HepG2 (cell line): Measurements from ENCODE around the gene FOSL2. TPM values are rescaled to one million over a fixed set of nuclear protein-coding genes. Genes with fewer than 3 reads are reported as not detected.

Experiments used
- CBFB ChIP-seq: sonication (generic); formaldehyde crosslinking; IDR thresholded peaks from 2 replicates; pipeline ENCODE4 v1.4.0; 2020; ENCODE audit warnings: missing genetic modification reagents
- ETV5 ChIP-seq: IDR thresholded peaks from 2 replicates; pipeline ENCODE4 v1.6.1; 2018; ENCODE audit warnings: missing biosample characterization, missing genetic modification reagents, inconsistent platforms, borderline replicate concordance
- HNRNPH1 ChIP-seq: fragments of 200-400 bp; formaldehyde crosslinking; optimal IDR thresholded peaks from 2 replicates; pipeline ENCODE3; 2017; ENCODE audit warnings: mild to moderate bottlenecking, low read depth, low read length
- HOXA7 ChIP-seq: sonication (generic); formaldehyde crosslinking; IDR thresholded peaks from 2 replicates; pipeline ENCODE4 v1.8.1; 2022; ENCODE audit warnings: mild to moderate bottlenecking, missing genetic modification reagents, moderate library complexity
- KDM2A ChIP-seq: sonication (generic); formaldehyde crosslinking; IDR thresholded peaks from 2 replicates; pipeline ENCODE4 v1.4.0; 2020; ENCODE audit warnings: low read depth, missing genetic modification reagents, borderline replicate concordance
- RXRA ChIP-seq: sonication (generic); formaldehyde crosslinking; IDR thresholded peaks from 2 replicates; pipeline ENCODE4 v1.5.1; 2020; ENCODE audit warnings: missing genetic modification reagents
- SOX6 ChIP-seq, 2 experiments: fragments of 450-650 bp in 1 of 2; sonication (generic) in 1 of 2; formaldehyde crosslinking in 1 of 2; IDR thresholded peaks; 2 replicates each; pipeline versions ENCODE4 v1.4.0 to v1.6.1; 2017 to 2020; ENCODE audit warnings: antibody characterized with exemption in 1 of 2, mild to moderate bottlenecking in 1 of 2, missing genetic modification reagents in 1 of 2
- U2AF2 ChIP-seq: fragments of 200-400 bp; formaldehyde crosslinking; IDR thresholded peaks from 2 replicates; pipeline ENCODE4 v1.6.1; 2017; ENCODE audit warnings: low read depth, mild to moderate bottlenecking, low read length
- ZBTB3 ChIP-seq: sonication (generic); formaldehyde crosslinking; IDR thresholded peaks from 2 replicates; pipeline ENCODE4 v1.4.0; 2020; ENCODE audit warnings: low read depth, mild to moderate bottlenecking, moderate library complexity, missing genetic modification reagents, borderline replicate concordance
- ZC3H4 ChIP-seq: sonication (generic); formaldehyde crosslinking; IDR thresholded peaks from 2 replicates; pipeline ENCODE4 v1.4.0; 2020; ENCODE audit warnings: missing genetic modification reagents, borderline replicate concordance
- ZEB1 ChIP-seq: IDR thresholded peaks from 2 replicates; pipeline ENCODE4 v1.6.1; 2012; ENCODE audit warnings: mild to moderate bottlenecking, low read depth, inconsistent platforms; ENCODE audit not compliant: insufficient replicate concordance
- ZNF234 ChIP-seq: sonication (generic); formaldehyde crosslinking; conservative IDR thresholded peaks from 2 replicates; pipeline ENCODE4 v1.5.1; 2020; ENCODE audit warnings: mild to moderate bottlenecking, missing genetic modification reagents
- ZNF260 ChIP-seq: sonication (generic); formaldehyde crosslinking; IDR thresholded peaks from 2 replicates; pipeline ENCODE4 v1.4.0; 2020; ENCODE audit warnings: missing genetic modification reagents, low read depth, mild to moderate bottlenecking, borderline replicate concordance
- polyA plus RNA-seq, 8 experiments: library from polyadenylated mRNA; depleted of rRNA in 3 of 8; stranded (reverse) in 7 of 8; unstranded in 1 of 8; fragments of >200 nt; fragmentation: Illumina TruSeq in 4 of 8; extraction: Trizol in 4 of 8; gene quantifications; 2 replicates each; pipeline versions ENCODE4 v1.2.1 to v1.2.3, GENCODE V29; 2011 to 2016; ENCODE audit warnings: low read depth in 4 of 8, missing spikeins in 1 of 8, mixed read lengths in 1 of 8; ENCODE audit not compliant: insufficient read depth in 1 of 8
- total RNA-seq, 5 experiments: library from RNA; depleted of rRNA; stranded (reverse); fragments of >200 nt; fragmentation: Illumina TruSeq; extraction: Trizol; gene quantifications; 2 replicates each; pipeline ENCODE4 v1.2.3, GENCODE V29; 2016; ENCODE audit warnings: low read depth in 1 of 5
- TF ChIP-seq, protein P1 (sequence below): sonication (generic); formaldehyde crosslinking; IDR thresholded peaks from 2 replicates; pipeline ENCODE4 v1.5.0; 2020; ENCODE audit warnings: missing genetic modification reagents
- TF ChIP-seq, protein P2 (sequence below): sonication (generic); formaldehyde crosslinking; IDR thresholded peaks from 2 replicates; pipeline ENCODE4 v1.4.0; 2020; ENCODE audit warnings: missing genetic modification reagents, borderline replicate concordance
- TF ChIP-seq, protein P3 (sequence below): sonication (generic); formaldehyde crosslinking; IDR thresholded peaks from 2 replicates; pipeline ENCODE4 v1.8.0; 2022; ENCODE audit warnings: missing genetic modification reagents, mild to moderate bottlenecking, moderate library complexity, borderline replicate concordance
- TF ChIP-seq, protein P4 (sequence below): sonication (generic); formaldehyde crosslinking; IDR thresholded peaks from 2 replicates; pipeline ENCODE4 v1.4.0; 2020; ENCODE audit warnings: missing genetic modification reagents; ENCODE audit errors: not compliant biosample characterization
- TF ChIP-seq, protein P5 (sequence below): IDR thresholded peaks from 2 replicates; pipeline ENCODE4 v1.6.1; 2016; ENCODE audit warnings: missing compliant biosample characterization, missing genetic modification reagents, borderline replicate concordance

The FOSL2 gene
- total and polyA plus RNA-seq, 2 of the 13 experiments (the other 11 are each of a cell fraction or from before 2014, with no cell fraction given): 3.4 to 18.1 TPM

DNA sequence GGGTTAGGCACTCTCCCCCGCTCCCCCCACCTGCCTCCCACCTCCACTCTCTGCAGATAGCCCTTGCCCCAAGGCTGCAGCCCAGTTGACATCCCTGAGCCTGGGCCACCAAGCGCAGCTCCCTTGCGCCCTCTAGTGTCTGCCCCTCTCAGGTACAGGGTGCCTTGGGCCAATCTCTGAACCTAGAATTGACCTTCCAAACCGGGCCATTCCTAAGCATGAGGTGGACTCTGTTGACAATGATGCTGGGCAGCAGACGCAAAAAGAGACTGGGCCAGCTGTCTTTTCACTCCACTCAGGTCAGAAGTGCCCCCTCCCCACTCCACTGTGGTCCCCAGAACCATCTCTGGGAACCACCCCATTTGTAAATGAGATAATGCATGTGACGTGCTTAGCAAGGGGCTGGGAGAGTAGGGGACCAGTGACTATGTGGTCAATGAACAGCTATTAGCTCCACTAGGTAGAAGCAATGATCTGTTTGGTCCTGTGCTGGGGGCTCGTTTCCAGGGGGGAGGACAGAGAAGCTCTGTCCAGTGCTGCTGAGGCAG is 60.0 kb downstream of the FOSL2 start (continued):
- TF ChIP-seq, protein P1, sequence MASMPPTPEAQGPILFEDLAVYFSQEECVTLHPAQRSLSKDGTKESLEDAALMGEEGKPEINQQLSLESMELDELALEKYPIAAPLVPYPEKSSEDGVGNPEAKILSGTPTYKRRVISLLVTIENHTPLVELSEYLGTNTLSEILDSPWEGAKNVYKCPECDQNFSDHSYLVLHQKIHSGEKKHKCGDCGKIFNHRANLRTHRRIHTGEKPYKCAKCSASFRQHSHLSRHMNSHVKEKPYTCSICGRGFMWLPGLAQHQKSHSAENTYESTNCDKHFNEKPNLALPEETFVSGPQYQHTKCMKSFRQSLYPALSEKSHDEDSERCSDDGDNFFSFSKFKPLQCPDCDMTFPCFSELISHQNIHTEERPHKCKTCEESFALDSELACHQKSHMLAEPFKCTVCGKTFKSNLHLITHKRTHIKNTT (CRISPR knock-in tag): no peak
- TF ChIP-seq RXRA (CRISPR knock-in tag): 0 out of 2 replicates have a peak, but pooled peaks have one; percentile 26
- no peak for TF ChIP-seq HNRNPH1
- no peak for TF ChIP-seq SOX6 (IDR thresholded peaks at IDR 0.05)
- TF ChIP-seq SOX6 (CRISPR knock-in tag; IDR thresholded peaks at IDR 0.05): peak; percentile 60
- TF ChIP-seq ZNF234 (CRISPR knock-in tag): no peak
- TF ChIP-seq ZBTB3 (CRISPR knock-in tag): no peak
- TF ChIP-seq, protein P2, sequence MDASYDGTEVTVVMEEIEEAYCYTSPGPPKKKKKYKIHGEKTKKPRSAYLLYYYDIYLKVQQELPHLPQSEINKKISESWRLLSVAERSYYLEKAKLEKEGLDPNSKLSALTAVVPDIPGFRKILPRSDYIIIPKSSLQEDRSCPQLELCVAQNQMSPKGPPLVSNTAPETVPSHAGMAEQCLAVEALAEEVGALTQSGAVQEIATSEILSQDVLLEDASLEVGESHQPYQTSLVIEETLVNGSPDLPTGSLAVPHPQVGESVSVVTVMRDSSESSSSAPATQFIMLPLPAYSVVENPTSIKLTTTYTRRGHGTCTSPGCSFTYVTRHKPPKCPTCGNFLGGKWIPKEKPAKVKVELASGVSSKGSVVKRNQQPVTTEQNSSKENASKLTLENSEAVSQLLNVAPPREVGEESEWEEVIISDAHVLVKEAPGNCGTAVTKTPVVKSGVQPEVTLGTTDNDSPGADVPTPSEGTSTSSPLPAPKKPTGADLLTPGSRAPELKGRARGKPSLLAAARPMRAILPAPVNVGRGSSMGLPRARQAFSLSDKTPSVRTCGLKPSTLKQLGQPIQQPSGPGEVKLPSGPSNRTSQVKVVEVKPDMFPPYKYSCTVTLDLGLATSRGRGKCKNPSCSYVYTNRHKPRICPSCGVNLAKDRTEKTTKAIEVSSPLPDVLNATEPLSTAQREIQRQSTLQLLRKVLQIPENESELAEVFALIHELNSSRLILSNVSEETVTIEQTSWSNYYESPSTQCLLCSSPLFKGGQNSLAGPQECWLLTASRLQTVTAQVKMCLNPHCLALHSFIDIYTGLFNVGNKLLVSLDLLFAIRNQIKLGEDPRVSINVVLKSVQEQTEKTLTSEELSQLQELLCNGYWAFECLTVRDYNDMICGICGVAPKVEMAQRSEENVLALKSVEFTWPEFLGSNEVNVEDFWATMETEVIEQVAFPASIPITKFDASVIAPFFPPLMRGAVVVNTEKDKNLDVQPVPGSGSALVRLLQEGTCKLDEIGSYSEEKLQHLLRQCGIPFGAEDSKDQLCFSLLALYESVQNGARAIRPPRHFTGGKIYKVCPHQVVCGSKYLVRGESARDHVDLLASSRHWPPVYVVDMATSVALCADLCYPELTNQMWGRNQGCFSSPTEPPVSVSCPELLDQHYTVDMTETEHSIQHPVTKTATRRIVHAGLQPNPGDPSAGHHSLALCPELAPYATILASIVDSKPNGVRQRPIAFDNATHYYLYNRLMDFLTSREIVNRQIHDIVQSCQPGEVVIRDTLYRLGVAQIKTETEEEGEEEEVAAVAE (CRISPR knock-in tag): no peak
- no peak for TF ChIP-seq ZEB1
- no peak for TF ChIP-seq ZNF260
- TF ChIP-seq HOXA7 (CRISPR knock-in tag): no peak
- TF ChIP-seq, protein P3, sequence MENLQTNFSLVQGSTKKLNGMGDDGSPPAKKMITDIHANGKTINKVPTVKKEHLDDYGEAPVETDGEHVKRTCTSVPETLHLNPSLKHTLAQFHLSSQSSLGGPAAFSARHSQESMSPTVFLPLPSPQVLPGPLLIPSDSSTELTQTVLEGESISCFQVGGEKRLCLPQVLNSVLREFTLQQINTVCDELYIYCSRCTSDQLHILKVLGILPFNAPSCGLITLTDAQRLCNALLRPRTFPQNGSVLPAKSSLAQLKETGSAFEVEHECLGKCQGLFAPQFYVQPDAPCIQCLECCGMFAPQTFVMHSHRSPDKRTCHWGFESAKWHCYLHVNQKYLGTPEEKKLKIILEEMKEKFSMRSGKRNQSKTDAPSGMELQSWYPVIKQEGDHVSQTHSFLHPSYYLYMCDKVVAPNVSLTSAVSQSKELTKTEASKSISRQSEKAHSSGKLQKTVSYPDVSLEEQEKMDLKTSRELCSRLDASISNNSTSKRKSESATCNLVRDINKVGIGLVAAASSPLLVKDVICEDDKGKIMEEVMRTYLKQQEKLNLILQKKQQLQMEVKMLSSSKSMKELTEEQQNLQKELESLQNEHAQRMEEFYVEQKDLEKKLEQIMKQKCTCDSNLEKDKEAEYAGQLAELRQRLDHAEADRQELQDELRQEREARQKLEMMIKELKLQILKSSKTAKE: no peak
- no peak for TF ChIP-seq CBFB
- no peak for TF ChIP-seq ZC3H4
- TF ChIP-seq U2AF2: no peak
- no peak for TF ChIP-seq ETV5 (CRISPR knock-in tag)
- TF ChIP-seq, protein P4, sequence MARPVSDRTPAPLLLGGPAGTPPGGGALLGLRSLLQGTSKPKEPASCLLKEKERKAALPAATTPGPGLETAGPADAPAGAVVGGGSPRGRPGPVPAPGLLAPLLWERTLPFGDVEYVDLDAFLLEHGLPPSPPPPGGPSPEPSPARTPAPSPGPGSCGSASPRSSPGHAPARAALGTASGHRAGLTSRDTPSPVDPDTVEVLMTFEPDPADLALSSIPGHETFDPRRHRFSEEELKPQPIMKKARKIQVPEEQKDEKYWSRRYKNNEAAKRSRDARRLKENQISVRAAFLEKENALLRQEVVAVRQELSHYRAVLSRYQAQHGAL (CRISPR knock-in tag): no peak
- TF ChIP-seq KDM2A (CRISPR knock-in tag): peak; percentile 48; the same call in 1 of the 2 replicates
- TF ChIP-seq, protein P5, sequence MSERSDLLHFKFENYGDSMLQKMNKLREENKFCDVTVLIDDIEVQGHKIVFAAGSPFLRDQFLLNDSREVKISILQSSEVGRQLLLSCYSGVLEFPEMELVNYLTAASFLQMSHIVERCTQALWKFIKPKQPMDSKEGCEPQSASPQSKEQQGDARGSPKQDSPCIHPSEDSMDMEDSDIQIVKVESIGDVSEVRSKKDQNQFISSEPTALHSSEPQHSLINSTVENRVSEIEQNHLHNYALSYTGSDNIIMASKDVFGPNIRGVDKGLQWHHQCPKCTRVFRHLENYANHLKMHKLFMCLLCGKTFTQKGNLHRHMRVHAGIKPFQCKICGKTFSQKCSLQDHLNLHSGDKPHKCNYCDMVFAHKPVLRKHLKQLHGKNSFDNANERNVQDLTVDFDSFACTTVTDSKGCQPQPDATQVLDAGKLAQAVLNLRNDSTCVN (CRISPR knock-in tag): no peak
